Calu3 (cell line): ENCODE measurements around the gene CHMP4A. TPM values are rescaled to one million over a fixed set of nuclear protein-coding genes. Genes with fewer than 3 reads are reported as not detected.

Source experiments
- BruUV-seq: library from RNA; stranded (reverse); fragments of 400-500 nt; replicated peaks from 2 replicates; lab custom pipeline; 2021; lab: Mats Ljungman, UMichigan
- CTCF ChIA-PET: fragments of 300-600 bp; sonication (Branson Sonifier 250); formaldehyde crosslinking; loops from one replicate; lab custom pipeline; 2022; ENCODE audit warnings: antibody characterized with exemption; lab: Charles Lee
- DNase-seq: peaks from one replicate; pipeline ENCODE4 v3.0.0; 2022
- H3K27ac Mint-ChIP-seq: one replicate; pipeline ENCODE4 v1.8.0; 2022; ENCODE audit warnings: mixed read lengths; ENCODE audit not compliant: unreplicated experiment
- H3K27me3 Mint-ChIP-seq: one replicate; pipeline ENCODE4 v1.8.0; 2022; ENCODE audit warnings: mixed read lengths; ENCODE audit not compliant: unreplicated experiment
- H3K36me3 Mint-ChIP-seq: one replicate; pipeline ENCODE4 v1.8.0; 2022; ENCODE audit warnings: mild to moderate bottlenecking, moderate library complexity, mixed read lengths; ENCODE audit not compliant: insufficient read depth, unreplicated experiment
- H3K4me1 Mint-ChIP-seq: one replicate; pipeline ENCODE4 v1.8.0; 2022; ENCODE audit warnings: mild to moderate bottlenecking, low read depth, mixed read lengths; ENCODE audit not compliant: unreplicated experiment
- H3K4me3 Mint-ChIP-seq: one replicate; pipeline ENCODE4 v1.8.0; 2022; ENCODE audit warnings: mild to moderate bottlenecking, low read depth, moderate library complexity, mixed read lengths; ENCODE audit not compliant: unreplicated experiment
- H3K9me3 Mint-ChIP-seq: one replicate; pipeline ENCODE4 v1.8.0; 2022; ENCODE audit warnings: low read depth, mixed read lengths; ENCODE audit not compliant: unreplicated experiment
- CTCF ChIP-seq: fragments of 200-600 bp; IDR thresholded peaks from one replicate; pipeline ENCODE4 v1.8.0; 2022; ENCODE audit warnings: antibody characterized with exemption; ENCODE audit not compliant: unreplicated experiment
- intact Hi-C: fragments of 100-400 bp; cut with micrococcal nuclease; formaldehyde crosslinking; loops from one replicate; pipeline ENCODE4 v1.10.0; 2022; ENCODE audit not compliant: unreplicated experiment
- total RNA-seq: library from RNA; stranded (reverse); gene quantifications from 2 replicates; pipeline ENCODE4 v1.2.3, GENCODE V29; 2022

Gene CHMP4A
- total RNA-seq, 1 experiment from 2014 or later: 53.2 TPM

- no peaks in the 10 kb centered on the region for H3K4me1 Mint-ChIP-seq
- H3K9me3 Mint-ChIP-seq: no peaks in the 10 kb centered on the region
- no peak within 1 kb of the TSS for H3K4me3 Mint-ChIP-seq
- H3K27ac Mint-ChIP-seq: no peak within 1 kb of the TSS
- CTCF ChIA-PET: no interaction called here
- DNase-seq: no peak
- no peaks in the 10 kb centered on the region for H3K27me3 Mint-ChIP-seq
- intact Hi-C loops: no loop called here
- H3K36me3 Mint-ChIP-seq: peaks cover 41% of the 10 kb centered on the region
- no TSS peak for BruUV-seq
- TF ChIP-seq CTCF: no peak
These were observed 41.6 kb downstream of the CHMP4A start, which contains the start of gene REC8 for GRCh38 chr14:24171422-24172260. Gene REC8 (plus strand): TSS chr14:24172080. CDS start chr14:24172553, 473 bp downstream.

- H3K4me3 Mint-ChIP-seq: no peak overlapping the region
- BruUV-seq: no TSS peak
- intact Hi-C loops: no loop called here
- CTCF ChIA-PET: no interaction called here
- peaks cover 40% of the 10 kb centered on the region for H3K36me3 Mint-ChIP-seq
- DNase-seq: no peak
- H3K27me3 Mint-ChIP-seq: no peaks in the 10 kb centered on the region
- no peaks in the 10 kb centered on the region for H3K4me1 Mint-ChIP-seq
- TF ChIP-seq CTCF: no peak
- no peaks in the 10 kb centered on the region for H3K9me3 Mint-ChIP-seq
- H3K27ac Mint-ChIP-seq: peak overlapping the region; percentile 55
These were observed 45.7 kb downstream of the CHMP4A start for GRCh38 chr14:24167469-24168114.

- no TSS peak for BruUV-seq
- H3K27me3 Mint-ChIP-seq: no peaks in the 10 kb centered on the region
- peaks cover 51% of the 10 kb centered on the region for H3K36me3 Mint-ChIP-seq
- DNase-seq: no peak
- H3K9me3 Mint-ChIP-seq: no peaks in the 10 kb centered on the region
- intact Hi-C loops: no loop called here
- CTCF ChIA-PET: interaction anchor here (1.4 kb wide), 1 partner anchor 19 kb away, joined by 3 read pairs; no protein-coding TSS in a partner anchor
- no peak overlapping the region for H3K4me3 Mint-ChIP-seq
- TF ChIP-seq CTCF: no peak
- H3K4me1 Mint-ChIP-seq: peaks cover under 1% of the 10 kb centered on the region
- H3K27ac Mint-ChIP-seq: no peak overlapping the region
These were observed 47.5 kb downstream of the CHMP4A start for GRCh38 chr14:24165785-24166184.

- H3K36me3 Mint-ChIP-seq: peaks cover 63% of the 10 kb centered on the region
- no peak overlapping the region for H3K27ac Mint-ChIP-seq
- TF ChIP-seq CTCF: no peak
- no peaks in the 10 kb centered on the region for H3K9me3 Mint-ChIP-seq
- intact Hi-C loops: no loop called here
- no peak for DNase-seq
- BruUV-seq: no TSS peak
- CTCF ChIA-PET: interaction anchor here (1.4 kb wide), 1 partner anchor 18 kb away, joined by 3 read pairs; no protein-coding TSS in a partner anchor
- peaks cover 13% of the 10 kb centered on the region for H3K4me1 Mint-ChIP-seq
- H3K27me3 Mint-ChIP-seq: no peaks in the 10 kb centered on the region
- H3K4me3 Mint-ChIP-seq: no peak overlapping the region
These were observed 48.7 kb downstream of the CHMP4A start for GRCh38 chr14:24164518-24164991.
